Measurements from ENCODE around the gene PDE6A. TPM values are rescaled to one million over a fixed set of nuclear protein-coding genes. Genes with fewer than 3 reads are reported as not detected.
"Not testable (repeated sequence)": the region's sequence is repeated elsewhere in the genome, so short reads cannot be mapped to it uniquely, and the experiment has no call there.

Gene PDE6A
- total RNA-seq, 1 donor from 2014 or later, result under 0.01 TPM

GRCh38 chr5:149953436-149954121 is 9.0 kb upstream of the PDE6A start:
- DNase-seq (ENCODE audit: low read depth in 2 of 2), result no peak

GRCh38 chr5:149951138-149951749 is 6.7 kb upstream of the PDE6A start:
- no peak for DNase-seq (ENCODE audit: low read depth in 2 of 2)

- no peak for DNase-seq (ENCODE audit: low read depth in 2 of 2)
These were observed 4.4 kb upstream of the PDE6A start for GRCh38 chr5:149948993-149949392.

- DNase-seq (ENCODE audit: low read depth in 2 of 2), result no peak
These were observed 1.5 kb upstream of the PDE6A start for GRCh38 chr5:149946118-149946517.

- DNase-seq (ENCODE audit: low read depth in 2 of 2), result not testable (repeated sequence)
These were observed 1.2 kb downstream of the PDE6A start for GRCh38 chr5:149943177-149943949.

- not testable (repeated sequence) for DNase-seq (ENCODE audit: low read depth in 2 of 2)
These were observed 1.8 kb downstream of the PDE6A start for GRCh38 chr5:149942741-149943169.

- DNase-seq (ENCODE audit: low read depth in 2 of 2), result no peak
These were observed 2.4 kb downstream of the PDE6A start for GRCh38 chr5:149942199-149942598.

GRCh38 chr5:149941795-149942194 is 2.8 kb downstream of the PDE6A start:
- no peak for DNase-seq (ENCODE audit: low read depth in 2 of 2)

- DNase-seq (ENCODE audit: low read depth in 2 of 2), result no peak
These were observed 3.5 kb downstream of the PDE6A start for GRCh38 chr5:149940941-149941644.

GRCh38 chr5:149940077-149940574 is 4.5 kb downstream of the PDE6A start:
- DNase-seq (ENCODE audit: low read depth in 2 of 2), result no peak

- peak in 1 of 2 donors; percentile 34 for DNase-seq (ENCODE audit: low read depth in 2 of 2)
These were observed 5.0 kb downstream of the PDE6A start for GRCh38 chr5:149939546-149939945.

- peak in 1 of 2 donors; percentile 70 for DNase-seq (ENCODE audit: low read depth in 2 of 2)
These were observed 5.7 kb downstream of the PDE6A start for GRCh38 chr5:149938791-149939358.

GRCh38 chr5:149938279-149938678 is 6.3 kb downstream of the PDE6A start:
- DNase-seq (ENCODE audit: low read depth in 2 of 2), result peak in 1 of 2 donors; percentile 90

GRCh38 chr5:149937610-149938009 is 7.0 kb downstream of the PDE6A start:
- DNase-seq (ENCODE audit: low read depth in 2 of 2), result peak in 1 of 2 donors; percentile 69

GRCh38 chr5:149936700-149937091 is 7.9 kb downstream of the PDE6A start:
- DNase-seq (ENCODE audit: low read depth in 2 of 2), result no peak

GRCh38 chr5:149936044-149936699 is 8.4 kb downstream of the PDE6A start:
- DNase-seq (ENCODE audit: low read depth in 2 of 2), result no peak

- DNase-seq (ENCODE audit: low read depth in 2 of 2), result no peak
These were observed 9.1 kb downstream of the PDE6A start for GRCh38 chr5:149935431-149935901.

GRCh38 chr5:149932445-149933350 is 11.9 kb downstream of the PDE6A start:
- DNase-seq (ENCODE audit: low read depth in 2 of 2), result peak in 1 of 2 donors; percentile 28

- no peak for DNase-seq (ENCODE audit: low read depth in 2 of 2)
These were observed 12.6 kb downstream of the PDE6A start for GRCh38 chr5:149931992-149932436.
